ENCODE data around the gene NAT14.

DNA sequence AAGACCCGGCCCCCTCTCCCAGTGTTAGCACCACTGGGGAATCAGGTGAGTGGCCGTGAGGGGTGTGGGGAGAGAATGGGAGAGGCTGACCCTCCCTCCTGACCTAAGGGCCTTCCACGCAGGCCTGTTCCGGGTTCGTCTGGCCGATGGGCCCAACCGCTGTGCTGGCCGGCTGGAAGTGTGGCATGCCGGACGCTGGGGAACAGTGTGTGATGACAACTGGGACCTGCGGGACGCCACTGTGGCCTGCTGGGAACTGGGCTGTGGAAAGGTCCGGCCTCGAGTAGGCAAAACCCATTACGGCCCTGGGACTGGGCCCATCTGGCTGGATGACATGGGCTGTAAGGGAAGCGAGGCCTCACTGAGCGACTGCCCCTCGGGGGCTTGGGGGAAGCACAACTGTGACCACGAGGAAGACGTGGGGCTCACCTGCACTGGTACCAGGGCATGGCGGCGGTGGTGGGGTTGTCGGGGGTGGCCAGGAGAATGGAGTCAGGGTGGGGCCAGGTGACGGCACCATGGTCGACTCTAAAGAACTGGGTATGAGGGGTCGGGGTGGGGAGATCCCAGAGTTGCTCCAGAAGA is 15.5 kb downstream of the NAT14 start:
- TF ChIP-seq POLR2A (IDR thresholded peaks at IDR 0.05): no peak
- TF ChIP-seq, protein P1, sequence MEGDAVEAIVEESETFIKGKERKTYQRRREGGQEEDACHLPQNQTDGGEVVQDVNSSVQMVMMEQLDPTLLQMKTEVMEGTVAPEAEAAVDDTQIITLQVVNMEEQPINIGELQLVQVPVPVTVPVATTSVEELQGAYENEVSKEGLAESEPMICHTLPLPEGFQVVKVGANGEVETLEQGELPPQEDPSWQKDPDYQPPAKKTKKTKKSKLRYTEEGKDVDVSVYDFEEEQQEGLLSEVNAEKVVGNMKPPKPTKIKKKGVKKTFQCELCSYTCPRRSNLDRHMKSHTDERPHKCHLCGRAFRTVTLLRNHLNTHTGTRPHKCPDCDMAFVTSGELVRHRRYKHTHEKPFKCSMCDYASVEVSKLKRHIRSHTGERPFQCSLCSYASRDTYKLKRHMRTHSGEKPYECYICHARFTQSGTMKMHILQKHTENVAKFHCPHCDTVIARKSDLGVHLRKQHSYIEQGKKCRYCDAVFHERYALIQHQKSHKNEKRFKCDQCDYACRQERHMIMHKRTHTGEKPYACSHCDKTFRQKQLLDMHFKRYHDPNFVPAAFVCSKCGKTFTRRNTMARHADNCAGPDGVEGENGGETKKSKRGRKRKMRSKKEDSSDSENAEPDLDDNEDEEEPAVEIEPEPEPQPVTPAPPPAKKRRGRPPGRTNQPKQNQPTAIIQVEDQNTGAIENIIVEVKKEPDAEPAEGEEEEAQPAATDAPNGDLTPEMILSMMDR (IDR thresholded peaks at IDR 0.05): no peak

All from stomach (tissue), 4 donors.